Body of pancreas (tissue), 4 donors: ENCODE results near the gene ABCC6. TPM values are rescaled to one million over a fixed set of nuclear protein-coding genes. Genes with fewer than 3 reads are reported as not detected.
"Not testable (repeated sequence)": the region's sequence is repeated elsewhere in the genome, so short reads cannot be mapped to it uniquely, and the experiment has no call there.

Source experiments
- ATAC-seq: fragments of 150-250 bp; one replicate; pipeline ENCODE4 v1.9.1; 2016
- DNase-seq, 4 donors: peaks; one replicate each; pipeline ENCODE4 v3.0.0-alpha.2; 2019
- H3K27ac ChIP-seq, 4 donors: fragments of 200-600 bp; sonication (generic); 1 replicate in 3 of 4; 2 replicates in 1 of 4; pipeline versions ENCODE4 v1.5.1 to v1.6.1; 2016 to 2019; ENCODE audit warnings: mild to moderate bottlenecking in 1 of 4, mixed read lengths in 1 of 4, moderate library complexity in 1 of 4
- H3K27me3 ChIP-seq, 2 donors: fragments of 200-600 bp; sonication (generic); one replicate each; pipeline ENCODE4 v1.6.0; 2016; ENCODE audit warnings: mild to moderate bottlenecking in 1 of 2
- H3K36me3 ChIP-seq, 2 donors: fragments of 200-600 bp; sonication (generic); replicated peaks in 1 of 2; 2 replicates each; pipeline ENCODE4 v1.5.1; 2016; ENCODE audit warnings: low read depth in 2 of 2; ENCODE audit not compliant: insufficient read depth in 1 of 2
- H3K4me1 ChIP-seq: fragments of 200-600 bp; sonication (generic); one replicate; pipeline ENCODE4 v1.6.0; 2016
- H3K4me3 ChIP-seq, 2 donors: fragments of 200-600 bp; sonication (generic); 1 replicate in 1 of 2; 2 replicates in 1 of 2; pipeline ENCODE4 v1.5.1; 2016 to 2019
- H3K9me3 ChIP-seq, 3 donors: fragments of 200-600 bp; sonication (generic); 1 replicate in 2 of 3; 2 replicates in 1 of 3; pipeline ENCODE4 v1.5.1; 2016
- CTCF ChIP-seq, 7 experiments: fragments of 450-650 bp in 4 of 7; fragments of 200-600 bp in 3 of 7; sonication (generic) in 3 of 7; IDR thresholded peaks; one replicate each; pipeline ENCODE4 v1.5.1; 2016 to 2019; ENCODE audit warnings: antibody characterized with exemption in 7 of 7
- POLR2A ChIP-seq, 3 donors: fragments of 450-650 bp; IDR thresholded peaks; one replicate each; pipeline ENCODE4 v1.6.1; 2016; ENCODE audit warnings: antibody characterized with exemption in 3 of 3, mild to moderate bottlenecking in 2 of 3
- WGBS, 2 donors: methylation state at CpG; one replicate each; pipeline ENCODE4 v1.1.5; 2017; 5-methylcytosine and 5-hydroxymethylcytosine counted together
- intact Hi-C: fragments of 100-400 bp; cut with DNase I; formaldehyde crosslinking; loops from one replicate; pipeline ENCODE4 v1.15.1; 2023
- total RNA-seq, 2 donors: library from RNA; depleted of rRNA; stranded (reverse); fragments of >200 nt; gene quantifications; one replicate each; pipeline ENCODE4 v1.1.0, GENCODE V29; 2016

Gene ABCC6
- total RNA-seq, 2 donors from 2014 or later: 19.4 to 45.1 TPM

DNA sequence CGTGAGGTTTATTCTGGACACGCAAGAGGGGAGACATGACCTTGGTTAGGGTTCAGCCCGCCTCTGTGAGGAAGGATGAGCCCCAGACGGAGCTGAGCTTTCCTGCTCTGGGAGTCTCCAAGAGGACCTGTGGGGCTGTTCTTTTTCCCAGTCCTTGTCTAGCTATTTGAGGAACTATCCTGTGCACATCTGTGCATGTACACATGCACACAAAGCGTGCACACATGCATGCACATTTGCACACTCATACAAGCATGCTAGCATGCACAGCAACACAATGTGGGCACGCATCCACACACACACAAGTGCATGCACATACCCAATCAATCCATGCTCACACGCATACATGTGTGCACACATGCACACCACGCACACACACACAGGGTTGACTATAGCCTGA, 40.4 kb downstream of the ABCC6 start:
- no peak overlapping the region for H3K4me3 ChIP-seq
- H3K9me3 ChIP-seq: no peaks in the 10 kb centered on the region
- no peak for TF ChIP-seq POLR2A (IDR thresholded peaks at IDR 0.05)
- 91 to 92% methylated on average over 7 to 8 of the region's 8 CpGs for WGBS, 2 donors
- intact Hi-C loops: no loop called here
- DNase-seq (no peak), ATAC-seq (no peak)
- no peaks in the 10 kb centered on the region for H3K36me3 ChIP-seq
- H3K4me1 ChIP-seq: no peaks in the 10 kb centered on the region
- H3K27me3 ChIP-seq: no peaks in the 10 kb centered on the region
- H3K27ac ChIP-seq: no peak overlapping the region

GRCh38 chr16:16181748-16182147, 41.5 kb downstream of the ABCC6 start:
- H3K4me3 ChIP-seq, H3K27me3 ChIP-seq, H3K9me3 ChIP-seq, H3K36me3 ChIP-seq, ATAC-seq, intact Hi-C loops, H3K27ac ChIP-seq, DNase-seq, H3K4me1 ChIP-seq: not testable (repeated sequence)
- 93 to 97% methylated on average over 3 of the region's 3 CpGs for WGBS, 2 donors

DNA sequence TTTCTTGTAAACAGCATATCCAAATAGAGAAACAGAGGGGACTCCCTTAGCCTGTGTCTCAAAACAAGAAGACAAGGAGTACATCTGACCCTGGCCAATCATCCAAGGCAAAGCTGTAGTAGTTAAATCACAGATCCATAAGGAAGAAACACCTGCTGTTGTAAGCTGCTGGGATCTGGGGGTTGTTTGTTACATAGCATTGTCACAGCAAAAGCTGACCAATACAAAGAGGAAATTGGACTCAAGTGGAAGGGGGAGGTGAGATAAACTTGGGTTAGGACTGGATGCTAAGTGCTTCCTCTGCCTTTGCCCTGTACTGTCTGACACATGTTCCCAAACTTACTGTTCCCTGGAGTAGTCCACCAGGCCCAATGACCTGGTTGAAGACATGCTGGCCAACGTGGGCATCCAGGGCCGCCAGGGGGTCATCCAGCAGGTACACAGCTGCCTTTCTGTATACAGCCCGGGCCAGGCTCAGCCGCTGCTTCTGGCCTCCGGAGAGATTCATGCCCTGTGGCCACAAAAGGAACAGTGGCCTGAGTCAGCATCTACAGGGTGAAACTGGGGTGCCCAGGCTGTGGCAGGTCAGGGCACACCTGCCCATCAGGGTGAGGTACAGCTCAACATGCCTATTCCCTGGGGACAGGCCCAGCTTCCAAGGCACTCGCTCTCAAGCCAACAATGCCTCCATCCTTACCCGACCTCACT, 44.7 kb downstream of the ABCC6 start:
- Histone ChIP-seq H3K4me3 (no peak overlapping the region), H3K27me3 (no peaks in the 10 kb centered on the region), H3K4me1 (no peaks in the 10 kb centered on the region), H3K9me3 (no peaks in the 10 kb centered on the region), H3K36me3 (peaks cover 0 to 5% of the 10 kb centered on the region in 2 donors), H3K27ac (no peak overlapping the region)
- intact Hi-C loops: no loop called here
- ATAC-seq (no peak), DNase-seq (no peak)
- 91 to 93% methylated on average over 3 to 7 of the region's 7 CpGs for WGBS, 2 donors
- TF ChIP-seq POLR2A (IDR thresholded peaks at IDR 0.05) (no peak), CTCF (IDR thresholded peaks at IDR 0.05) (no peak)

GRCh38 chr16:16176328-16176727, 47.0 kb downstream of the ABCC6 start:
- H3K4me1 ChIP-seq: no peaks in the 10 kb centered on the region
- no peak overlapping the region for H3K4me3 ChIP-seq
- no peaks in the 10 kb centered on the region for H3K27me3 ChIP-seq
- intact Hi-C loops: no loop called here
- ATAC-seq (no peak), DNase-seq (no peak)
- no peaks in the 10 kb centered on the region for H3K9me3 ChIP-seq
- no peak overlapping the region for H3K27ac ChIP-seq
- H3K36me3 ChIP-seq: peaks cover 2 to 12% of the 10 kb centered on the region in 2 donors
- no peak for TF ChIP-seq POLR2A (IDR thresholded peaks at IDR 0.05)
- no peak for TF ChIP-seq CTCF (IDR thresholded peaks at IDR 0.05)

GRCh38 chr16:16175296-16175695, 48.0 kb downstream of the ABCC6 start:
- no peaks in the 10 kb centered on the region for H3K4me1 ChIP-seq
- TF ChIP-seq CTCF (IDR thresholded peaks at IDR 0.05) (no peak), POLR2A (IDR thresholded peaks at IDR 0.05) (no peak)
- H3K9me3 ChIP-seq: no peaks in the 10 kb centered on the region
- H3K27me3 ChIP-seq: no peaks in the 10 kb centered on the region
- intact Hi-C loops: no loop called here
- H3K4me3 ChIP-seq: no peak overlapping the region
- WGBS, 2 donors: 65 to 83% methylated on average over 2 to 5 of the region's 5 CpGs
- H3K27ac ChIP-seq: no peak overlapping the region
- DNase-seq (no peak), ATAC-seq (no peak)
- H3K36me3 ChIP-seq: peaks cover 3 to 15% of the 10 kb centered on the region in 2 donors

GRCh38 chr16:16172991-16173390, 50.3 kb downstream of the ABCC6 start:
- no peaks in the 10 kb centered on the region for H3K9me3 ChIP-seq
- no peaks in the 10 kb centered on the region for H3K4me1 ChIP-seq
- intact Hi-C loops: no loop called here
- TF ChIP-seq POLR2A (IDR thresholded peaks at IDR 0.05) (no peak), CTCF (IDR thresholded peaks at IDR 0.05) (no peak)
- no peak overlapping the region for H3K27ac ChIP-seq
- ATAC-seq (no peak), DNase-seq (no peak)
- peaks cover 3 to 22% of the 10 kb centered on the region in 2 donors for H3K36me3 ChIP-seq
- 91 to 98% methylated on average over 4 of the region's 4 CpGs for WGBS, 2 donors
- H3K27me3 ChIP-seq: no peaks in the 10 kb centered on the region
- H3K4me3 ChIP-seq: no peak overlapping the region
